ENCODE measurements around the gene RIPOR3. TPM values are rescaled to one million over a fixed set of nuclear protein-coding genes. Genes with fewer than 3 reads are reported as not detected.
A peak's percentile ranks its signal among the peaks of the same experiment; 100 is the strongest.

Gene RIPOR3, protein sequence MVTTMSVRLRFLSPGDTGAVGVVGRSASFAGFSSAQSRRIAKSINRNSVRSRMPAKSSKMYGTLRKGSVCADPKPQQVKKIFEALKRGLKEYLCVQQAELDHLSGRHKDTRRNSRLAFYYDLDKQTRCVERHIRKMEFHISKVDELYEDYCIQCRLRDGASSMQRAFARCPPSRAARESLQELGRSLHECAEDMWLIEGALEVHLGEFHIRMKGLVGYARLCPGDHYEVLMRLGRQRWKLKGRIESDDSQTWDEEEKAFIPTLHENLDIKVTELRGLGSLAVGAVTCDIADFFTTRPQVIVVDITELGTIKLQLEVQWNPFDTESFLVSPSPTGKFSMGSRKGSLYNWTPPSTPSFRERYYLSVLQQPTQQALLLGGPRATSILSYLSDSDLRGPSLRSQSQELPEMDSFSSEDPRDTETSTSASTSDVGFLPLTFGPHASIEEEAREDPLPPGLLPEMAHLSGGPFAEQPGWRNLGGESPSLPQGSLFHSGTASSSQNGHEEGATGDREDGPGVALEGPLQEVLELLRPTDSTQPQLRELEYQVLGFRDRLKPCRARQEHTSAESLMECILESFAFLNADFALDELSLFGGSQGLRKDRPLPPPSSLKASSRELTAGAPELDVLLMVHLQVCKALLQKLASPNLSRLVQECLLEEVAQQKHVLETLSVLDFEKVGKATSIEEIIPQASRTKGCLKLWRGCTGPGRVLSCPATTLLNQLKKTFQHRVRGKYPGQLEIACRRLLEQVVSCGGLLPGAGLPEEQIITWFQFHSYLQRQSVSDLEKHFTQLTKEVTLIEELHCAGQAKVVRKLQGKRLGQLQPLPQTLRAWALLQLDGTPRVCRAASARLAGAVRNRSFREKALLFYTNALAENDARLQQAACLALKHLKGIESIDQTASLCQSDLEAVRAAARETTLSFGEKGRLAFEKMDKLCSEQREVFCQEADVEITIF
- total RNA-seq, result 0.42 TPM

DNA sequence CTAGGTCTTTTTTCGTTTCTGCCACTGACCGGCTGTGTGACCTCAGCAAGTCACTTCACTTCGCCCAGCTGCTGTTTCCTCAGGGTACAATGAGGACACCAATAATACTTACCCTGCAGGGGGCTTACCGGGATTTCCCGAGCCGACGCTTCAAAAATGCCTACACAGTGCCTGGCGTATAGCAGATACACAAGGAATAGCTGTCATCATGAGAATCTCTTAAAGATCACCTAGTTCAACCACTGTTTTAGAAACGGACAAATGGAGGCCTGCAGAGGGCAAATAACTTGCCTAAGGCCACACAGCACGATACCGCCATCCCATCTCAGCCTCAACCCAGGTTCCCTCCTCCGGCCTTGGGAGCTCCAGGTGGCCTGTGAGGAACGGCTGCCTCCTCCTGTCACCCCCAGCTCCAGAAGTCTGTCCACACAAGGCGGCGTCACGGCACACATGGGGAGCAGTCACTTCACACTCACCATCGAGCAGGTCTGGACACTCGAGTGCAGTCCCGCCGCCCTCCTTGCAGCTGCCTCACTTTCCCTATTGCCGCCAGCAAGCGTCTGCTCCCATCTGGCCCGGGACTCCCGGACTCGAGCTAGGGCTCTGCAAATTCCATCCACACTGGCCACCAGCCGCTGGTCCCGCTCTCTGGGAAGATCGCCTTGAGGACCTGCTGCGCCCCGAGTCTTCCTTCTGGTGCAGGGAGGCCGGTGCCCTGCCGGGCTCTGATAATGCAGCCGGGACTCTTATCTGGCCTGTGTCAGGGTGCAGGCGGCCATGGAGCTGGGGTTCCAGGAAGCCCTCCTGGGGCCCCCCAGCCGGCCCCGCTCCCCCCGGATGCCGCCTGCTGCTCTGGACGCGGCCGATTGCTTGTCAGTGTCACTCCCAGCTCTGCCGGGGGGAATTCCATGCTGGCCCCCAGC lies at the start of gene RIPOR3:
Gene RIPOR3, minus strand, starts transcription at position 893 of the 923 bp plus-strand sequence. Its CDS starts 414 bp downstream, at position 479.
- H3K27me3 ChIP-seq (ENCODE audit: insufficient read depth, low read length), result peaks cover 31% of the 10 kb centered on the region

DNA sequence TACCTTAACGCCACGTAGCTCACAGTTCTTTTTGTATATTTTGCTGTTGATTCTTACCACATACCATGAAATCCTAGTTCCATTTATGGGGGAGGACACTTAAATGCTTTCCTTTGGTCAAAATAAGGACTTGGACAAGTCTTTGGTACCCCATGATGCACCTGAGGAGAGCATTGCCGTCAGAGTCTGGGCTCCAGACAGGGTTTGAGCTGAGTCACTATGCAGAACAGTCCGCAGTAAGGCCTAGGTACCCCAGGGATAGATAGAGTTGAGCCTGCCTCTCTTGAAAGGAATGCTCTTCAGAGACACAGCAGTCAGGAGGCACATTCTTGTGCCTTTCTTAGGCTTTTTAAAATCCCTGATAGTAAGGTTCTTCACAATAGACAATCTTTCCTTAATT lies 46.0 kb upstream of the RIPOR3 start:
- Histone ChIP-seq H3K4me1 (ENCODE audit: insufficient read depth, low read length) (peaks cover 1% of the 10 kb centered on the region), H3K9me3 (ENCODE audit: low read depth, low read length) (no peaks in the 10 kb centered on the region), H3K27me3 (ENCODE audit: insufficient read depth, low read length) (no peaks in the 10 kb centered on the region), H3K4me3 (ENCODE audit: low read length) (no peak overlapping the region)

More for the DNA sequence above, at the start of gene RIPOR3:
- H3K4me3 ChIP-seq (ENCODE audit: low read length), result no peak within 1 kb of the TSS
- no peaks in the 10 kb centered on the region for H3K9me3 ChIP-seq (ENCODE audit: low read depth, low read length)
- no peaks in the 10 kb centered on the region for H3K4me1 ChIP-seq (ENCODE audit: insufficient read depth, low read length)

DNA sequence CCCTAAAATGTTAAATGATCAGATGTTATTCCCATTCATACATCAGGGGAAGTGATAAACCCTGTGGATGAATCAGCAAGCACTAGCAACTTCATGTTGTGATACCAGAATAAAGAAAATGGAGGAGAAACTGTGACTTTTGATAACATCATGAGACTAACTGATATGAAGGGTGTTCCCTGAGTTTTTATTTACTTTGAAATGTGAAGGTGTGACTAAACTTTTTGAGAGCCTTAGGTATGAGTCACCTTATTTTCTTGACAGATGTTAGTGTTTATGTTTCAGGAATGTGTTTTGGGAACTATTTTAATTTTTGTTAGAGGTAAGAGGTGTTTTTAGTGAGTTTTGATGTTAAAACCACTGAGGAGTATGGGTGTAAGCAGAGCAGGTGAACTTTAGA lies 44.5 kb upstream of the RIPOR3 start:
- Histone ChIP-seq H3K4me3 (ENCODE audit: low read length) (no peak overlapping the region), H3K4me1 (ENCODE audit: insufficient read depth, low read length) (peaks cover 8% of the 10 kb centered on the region), H3K27me3 (ENCODE audit: insufficient read depth, low read length) (no peaks in the 10 kb centered on the region), H3K9me3 (ENCODE audit: low read depth, low read length) (no peaks in the 10 kb centered on the region)

DNA sequence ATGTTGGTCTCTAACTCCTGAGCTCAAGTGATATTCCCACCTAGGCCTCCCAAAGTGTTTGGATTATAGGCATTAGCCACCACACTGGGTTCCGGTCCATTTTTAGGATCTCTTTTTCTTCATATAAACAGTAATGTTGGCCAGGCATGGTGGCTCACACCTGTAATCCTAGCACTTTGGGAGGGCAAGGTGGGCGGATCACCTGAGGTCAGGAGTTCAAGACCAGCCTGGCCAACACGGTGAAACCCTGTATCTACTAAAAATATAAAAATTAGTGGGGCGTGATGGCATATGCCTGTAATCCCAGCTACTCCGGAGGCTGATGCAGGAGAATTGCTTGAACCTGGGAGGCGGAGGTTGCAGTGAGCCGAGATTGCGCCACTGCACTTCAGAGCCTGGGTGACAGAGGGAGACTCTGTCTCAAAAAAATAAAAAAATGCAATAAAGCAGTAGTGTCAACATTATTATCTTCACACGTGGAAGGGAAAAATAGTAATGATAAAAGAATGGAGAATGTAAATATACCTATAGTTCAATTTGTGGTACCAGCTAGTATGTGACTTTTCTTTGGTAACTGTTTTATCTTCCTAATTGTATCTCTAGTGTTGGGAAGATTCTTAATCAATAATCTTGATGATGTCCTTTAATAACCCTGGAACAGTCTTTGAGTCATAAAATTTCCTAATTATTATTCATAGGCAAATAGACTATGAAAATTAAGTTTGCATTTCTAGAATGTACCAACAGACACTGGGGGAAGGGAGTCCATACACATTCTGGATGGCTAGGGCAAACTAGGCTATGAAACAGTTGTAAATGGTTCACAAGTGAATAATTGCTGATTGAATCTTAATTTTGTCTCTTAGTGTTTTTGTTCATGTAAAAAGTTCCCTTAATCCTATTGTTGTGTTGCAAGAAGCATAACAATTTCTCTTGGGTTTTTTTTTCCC lies 43.7 kb upstream of the RIPOR3 start:
- H3K4me1 ChIP-seq (ENCODE audit: insufficient read depth, low read length), result peaks cover 15% of the 10 kb centered on the region
- H3K9me3 ChIP-seq (ENCODE audit: low read depth, low read length), result no peaks in the 10 kb centered on the region
- H3K4me3 ChIP-seq (ENCODE audit: low read length), result no peak overlapping the region
- H3K27me3 ChIP-seq (ENCODE audit: insufficient read depth, low read length), result no peaks in the 10 kb centered on the region

DNA sequence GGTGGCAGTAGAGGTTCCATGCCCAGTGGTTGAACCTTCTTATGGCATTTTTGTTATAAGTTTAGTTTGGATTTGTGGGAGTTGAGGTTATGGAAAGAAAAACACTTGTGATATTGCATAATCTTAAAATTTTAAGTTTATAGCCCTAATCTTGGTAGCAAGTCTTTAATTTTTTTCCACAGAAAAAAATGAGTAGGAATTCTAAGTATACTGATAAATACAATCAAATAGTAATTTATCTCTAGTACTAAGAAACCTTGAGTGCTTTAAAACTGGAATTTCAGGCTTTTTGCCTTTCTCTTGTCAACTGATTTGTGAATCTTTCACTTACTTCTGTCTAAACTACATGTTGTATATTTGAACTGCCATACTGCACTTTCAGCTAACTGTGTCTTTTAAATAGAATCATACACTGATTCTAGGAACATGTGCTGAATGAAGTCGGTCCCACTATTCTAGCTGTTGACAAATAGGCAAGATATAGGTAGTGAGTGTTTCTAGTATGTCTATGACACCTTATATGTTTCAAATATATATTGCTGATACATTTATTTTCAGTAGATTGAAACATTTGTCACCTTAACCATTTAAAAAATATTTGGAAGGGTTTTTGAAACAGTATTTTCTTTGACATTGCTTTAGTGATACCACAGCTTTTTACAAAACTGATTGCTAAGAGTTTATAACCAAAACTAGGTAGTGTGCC lies 42.5 kb upstream of the RIPOR3 start:
- H3K4me1 ChIP-seq (ENCODE audit: insufficient read depth, low read length), result peaks cover 15% of the 10 kb centered on the region
- no peaks in the 10 kb centered on the region for H3K9me3 ChIP-seq (ENCODE audit: low read depth, low read length)
- H3K4me3 ChIP-seq (ENCODE audit: low read length), result no peak overlapping the region
- H3K27me3 ChIP-seq (ENCODE audit: insufficient read depth, low read length), result no peaks in the 10 kb centered on the region

DNA sequence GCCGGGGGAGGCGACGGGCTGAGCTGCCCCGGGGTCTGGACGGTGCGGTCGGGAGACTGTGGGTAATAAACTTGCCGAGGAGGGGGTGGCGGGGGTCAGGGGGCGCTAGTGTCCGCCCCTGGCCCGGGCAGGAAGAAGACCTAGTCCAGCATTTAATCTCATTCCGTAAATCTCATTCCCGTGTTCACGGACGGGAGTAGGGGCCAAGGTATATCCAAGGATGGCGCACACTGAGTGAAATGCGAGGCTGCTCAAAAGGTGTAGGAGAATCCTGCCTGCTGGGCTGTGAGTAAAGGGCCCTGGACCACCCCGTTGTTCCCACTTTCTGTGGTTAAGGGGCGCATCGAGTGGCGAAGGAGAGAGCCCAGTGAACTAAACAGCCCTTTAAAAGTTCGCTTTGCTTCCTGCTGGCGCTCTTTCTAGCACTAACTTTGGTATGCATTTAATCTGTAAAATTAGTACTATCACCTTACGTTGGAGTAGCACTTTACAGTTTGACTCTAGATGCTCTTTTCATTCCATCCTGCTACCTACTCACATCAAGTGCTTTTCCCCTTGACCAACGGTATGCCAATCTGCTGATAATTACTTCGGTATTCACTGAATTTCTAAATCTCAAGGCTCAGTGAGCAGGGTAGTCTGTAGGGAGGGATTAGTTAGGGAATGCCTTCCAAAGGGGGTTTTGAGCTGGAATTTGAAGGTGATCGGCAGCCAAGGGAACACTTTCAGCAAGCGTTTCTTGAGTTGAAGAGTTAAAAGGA lies 40.8 kb upstream of the RIPOR3 start:
- Histone ChIP-seq H3K9me3 (ENCODE audit: low read depth, low read length) (no peaks in the 10 kb centered on the region), H3K4me1 (ENCODE audit: insufficient read depth, low read length) (peaks cover 15% of the 10 kb centered on the region), H3K4me3 (ENCODE audit: low read length) (peak overlapping the region; percentile 68), H3K27me3 (ENCODE audit: insufficient read depth, low read length) (no peaks in the 10 kb centered on the region)

DNA sequence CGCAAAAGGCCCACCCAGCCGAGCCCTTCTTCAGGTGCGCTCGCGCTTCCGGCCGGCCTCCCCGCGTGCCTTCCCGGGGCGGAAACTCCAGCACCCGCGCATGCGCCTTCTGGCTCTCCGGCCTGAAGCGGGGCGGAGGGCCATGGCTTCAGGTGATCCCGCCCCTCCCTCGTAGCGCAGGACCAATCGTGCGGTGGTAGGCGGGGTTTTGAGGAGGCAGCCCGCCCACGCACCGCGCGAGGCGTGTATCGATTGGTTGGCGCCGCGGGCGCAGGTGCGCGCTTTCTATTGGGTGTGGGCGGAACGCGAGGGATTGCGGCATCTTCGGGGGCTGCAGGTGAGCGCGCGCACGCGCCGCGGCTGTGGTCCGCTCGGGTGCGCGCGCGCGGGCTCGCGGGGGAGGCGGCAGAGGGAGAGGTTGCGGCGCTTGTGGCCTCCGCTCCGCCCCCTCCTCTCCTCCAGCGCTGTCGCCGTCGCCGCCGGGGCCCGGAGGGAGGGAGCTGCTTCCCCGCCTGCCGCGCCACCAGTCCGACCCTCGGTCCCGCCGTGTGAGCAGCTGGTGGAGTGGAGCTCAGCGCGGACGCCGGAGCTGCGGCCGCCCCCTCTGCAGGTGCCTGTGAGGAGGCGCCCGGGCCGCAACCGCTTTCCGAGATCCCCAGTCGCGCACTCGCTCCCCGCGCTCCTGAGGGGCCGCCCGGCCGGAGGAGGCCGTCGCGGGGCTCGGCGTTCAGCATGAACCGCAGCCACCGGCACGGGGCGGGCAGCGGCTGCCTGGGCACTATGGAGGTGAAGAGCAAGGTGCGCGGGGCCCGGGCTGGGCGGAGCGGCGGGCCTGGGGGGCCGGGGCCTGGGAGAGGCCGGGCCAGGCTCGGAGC lies 40.0 kb upstream of the RIPOR3 start, which contains the start of gene PARD6B:
Gene PARD6B, plus strand, starts transcription at position 526 of the 875 bp plus-strand sequence. Its CDS starts 207 bp downstream, at position 733.
- peak within 1 kb of the TSS; percentile 68 for H3K4me3 ChIP-seq (ENCODE audit: low read length)
- H3K27me3 ChIP-seq (ENCODE audit: insufficient read depth, low read length), result no peaks in the 10 kb centered on the region
- H3K9me3 ChIP-seq (ENCODE audit: low read depth, low read length), result no peaks in the 10 kb centered on the region
- peaks cover 15% of the 10 kb centered on the region for H3K4me1 ChIP-seq (ENCODE audit: insufficient read depth, low read length)

DNA sequence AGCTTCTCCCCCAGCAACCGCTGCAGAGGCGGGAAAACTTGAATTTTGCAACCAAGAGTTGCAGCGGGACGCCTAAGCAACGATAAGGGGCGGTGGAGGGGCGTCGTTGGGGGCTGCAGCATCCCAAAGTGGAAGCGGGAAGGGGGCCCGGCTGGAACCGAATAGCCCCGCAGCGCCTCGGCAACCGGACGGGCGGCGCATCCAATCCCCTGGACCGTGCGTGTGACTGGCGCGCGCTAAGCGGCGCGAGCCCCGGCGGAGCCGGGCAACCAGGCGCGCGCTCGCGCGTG lies 39.4 kb upstream of the RIPOR3 start:
- Histone ChIP-seq H3K27me3 (ENCODE audit: insufficient read depth, low read length) (no peaks in the 10 kb centered on the region), H3K4me1 (ENCODE audit: insufficient read depth, low read length) (peaks cover 15% of the 10 kb centered on the region), H3K9me3 (ENCODE audit: low read depth, low read length) (no peaks in the 10 kb centered on the region), H3K4me3 (ENCODE audit: low read length) (peak overlapping the region; percentile 68)

DNA sequence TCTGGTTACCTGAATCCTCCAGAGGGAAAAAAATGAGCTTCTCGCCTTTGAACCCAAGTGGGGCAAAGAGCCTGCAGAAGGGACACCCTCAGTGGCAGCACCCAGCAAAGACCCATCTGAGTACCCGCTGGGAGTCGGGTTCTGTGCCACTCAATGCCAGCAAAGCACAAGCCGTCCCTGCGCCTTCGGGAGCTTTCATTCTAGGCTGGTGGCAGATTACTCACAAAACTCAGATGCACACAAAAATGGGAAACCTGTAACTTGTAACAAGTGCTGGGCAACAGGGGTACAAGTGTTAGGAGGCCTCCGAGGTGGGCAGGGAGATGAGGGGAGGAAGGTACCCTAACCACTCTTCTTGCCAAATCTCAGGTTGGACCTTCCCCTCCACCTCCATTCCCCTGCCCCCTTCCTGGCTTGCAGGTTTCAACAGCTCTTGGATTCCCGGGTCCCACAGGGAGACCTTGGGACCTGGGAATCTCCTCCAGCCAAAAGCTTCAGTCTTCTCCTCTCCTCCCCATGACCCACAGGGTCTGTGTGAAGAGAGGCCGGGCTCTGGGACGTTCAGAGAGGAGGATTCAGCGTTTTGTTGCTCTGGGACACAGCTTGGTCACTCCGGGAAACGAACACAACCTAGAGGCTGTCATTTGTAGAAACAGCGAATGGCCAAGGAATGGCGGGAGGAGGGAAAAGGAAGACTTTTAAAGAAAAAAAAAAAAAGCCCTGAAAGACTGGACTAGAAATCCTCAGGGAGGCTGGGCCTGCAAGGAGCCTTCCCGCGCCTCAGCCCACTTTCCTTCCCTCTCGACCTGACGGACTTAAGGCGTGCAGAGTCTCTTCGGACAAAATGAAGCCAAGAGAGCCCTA lies 38.8 kb upstream of the RIPOR3 start:
- H3K9me3 ChIP-seq (ENCODE audit: low read depth, low read length), result no peaks in the 10 kb centered on the region
- peak overlapping the region; percentile 68 for H3K4me3 ChIP-seq (ENCODE audit: low read length)
- peaks cover 15% of the 10 kb centered on the region for H3K4me1 ChIP-seq (ENCODE audit: insufficient read depth, low read length)
- H3K27me3 ChIP-seq (ENCODE audit: insufficient read depth, low read length), result no peaks in the 10 kb centered on the region

DNA sequence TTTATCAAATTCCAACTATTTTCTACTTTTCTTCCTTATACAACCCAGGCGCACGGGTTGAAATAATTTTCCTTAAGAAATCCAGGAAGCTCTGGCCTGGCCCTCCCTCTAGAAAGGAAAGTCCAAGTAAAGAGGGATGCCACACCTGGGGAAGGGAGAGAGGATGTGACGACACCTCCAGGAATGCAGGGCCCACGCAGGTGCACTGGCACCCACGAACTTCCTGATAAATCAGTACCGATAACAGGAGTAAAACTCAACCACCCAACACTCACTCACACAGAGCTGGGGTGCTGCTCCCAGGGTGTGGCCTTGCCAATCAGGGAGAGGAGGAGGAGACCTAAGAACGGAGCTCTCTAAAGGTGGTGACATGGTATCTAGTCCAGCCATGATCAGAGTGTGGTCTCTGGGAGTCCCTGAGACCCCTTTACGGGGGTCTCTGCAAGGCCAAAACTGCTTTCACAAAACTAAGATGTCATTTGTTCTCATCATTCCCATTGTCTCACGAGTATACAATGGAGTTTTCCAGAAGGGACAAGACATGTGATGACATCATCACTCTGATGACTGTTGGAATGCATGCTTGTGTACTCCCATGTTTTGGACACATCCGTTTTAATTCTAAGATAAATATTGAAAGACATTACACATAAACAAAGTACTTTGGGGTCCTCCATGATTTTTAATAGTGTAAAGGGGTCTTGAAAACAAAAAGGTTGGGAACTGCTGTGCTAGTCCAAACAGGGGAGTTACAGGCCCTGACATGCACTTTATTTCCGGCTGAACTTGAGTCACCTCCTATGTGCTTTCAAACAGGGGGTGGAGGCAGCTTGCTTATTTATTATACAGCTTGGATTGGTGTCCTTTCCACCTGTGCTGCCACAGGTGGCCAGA lies 37.9 kb upstream of the RIPOR3 start:
- Histone ChIP-seq H3K4me1 (ENCODE audit: insufficient read depth, low read length) (peaks cover 15% of the 10 kb centered on the region), H3K9me3 (ENCODE audit: low read depth, low read length) (no peaks in the 10 kb centered on the region), H3K27me3 (ENCODE audit: insufficient read depth, low read length) (no peaks in the 10 kb centered on the region), H3K4me3 (ENCODE audit: low read length) (no peak overlapping the region)
